ENCODE results near the gene KIF15. TPM values are rescaled to one million over a fixed set of nuclear protein-coding genes. Genes with fewer than 3 reads are reported as not detected.

The KIF15 gene
- total RNA-seq, 1 experiment from 2014 or later, result 25.3 TPM

DNA sequence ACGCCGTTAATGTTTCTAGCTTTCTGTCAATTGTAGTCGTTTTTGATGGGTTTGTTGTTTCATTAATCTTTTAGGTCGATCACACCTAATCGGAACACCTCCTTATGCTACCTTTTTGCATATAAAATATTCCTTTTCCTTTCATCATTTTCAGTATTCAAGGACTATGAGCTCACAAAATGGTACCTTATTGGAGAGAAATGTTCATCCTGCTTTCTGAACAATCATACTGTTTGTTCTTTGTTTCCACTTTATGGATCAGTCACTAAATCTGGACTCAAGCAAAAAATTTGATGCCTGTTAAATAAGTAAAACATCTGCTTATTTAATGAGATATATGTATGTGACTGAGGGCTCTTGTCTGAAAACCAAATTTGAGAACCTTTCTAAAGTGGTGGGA, 1.1 kb downstream of the KIF15 start:
- Mint-ChIP-seq H3K9me3 (ENCODE audit: unreplicated experiment) (peaks cover 20% of the 10 kb centered on the region), H3K27ac (ENCODE audit: unreplicated experiment) (peak overlapping the region; percentile 94), H3K4me1 (ENCODE audit: low read depth, unreplicated experiment) (no peaks in the 10 kb centered on the region), H3K27me3 (ENCODE audit: insufficient read depth, unreplicated experiment) (no peaks in the 10 kb centered on the region), H3K4me3 (ENCODE audit: unreplicated experiment) (peak overlapping the region; percentile 93), H3K36me3 (ENCODE audit: insufficient read depth, unreplicated experiment) (peaks cover 34% of the 10 kb centered on the region)
- BruUV-seq (replicated peaks), result no TSS peak
- no peak for DNase-seq
- TF ChIP-seq, protein P1, sequence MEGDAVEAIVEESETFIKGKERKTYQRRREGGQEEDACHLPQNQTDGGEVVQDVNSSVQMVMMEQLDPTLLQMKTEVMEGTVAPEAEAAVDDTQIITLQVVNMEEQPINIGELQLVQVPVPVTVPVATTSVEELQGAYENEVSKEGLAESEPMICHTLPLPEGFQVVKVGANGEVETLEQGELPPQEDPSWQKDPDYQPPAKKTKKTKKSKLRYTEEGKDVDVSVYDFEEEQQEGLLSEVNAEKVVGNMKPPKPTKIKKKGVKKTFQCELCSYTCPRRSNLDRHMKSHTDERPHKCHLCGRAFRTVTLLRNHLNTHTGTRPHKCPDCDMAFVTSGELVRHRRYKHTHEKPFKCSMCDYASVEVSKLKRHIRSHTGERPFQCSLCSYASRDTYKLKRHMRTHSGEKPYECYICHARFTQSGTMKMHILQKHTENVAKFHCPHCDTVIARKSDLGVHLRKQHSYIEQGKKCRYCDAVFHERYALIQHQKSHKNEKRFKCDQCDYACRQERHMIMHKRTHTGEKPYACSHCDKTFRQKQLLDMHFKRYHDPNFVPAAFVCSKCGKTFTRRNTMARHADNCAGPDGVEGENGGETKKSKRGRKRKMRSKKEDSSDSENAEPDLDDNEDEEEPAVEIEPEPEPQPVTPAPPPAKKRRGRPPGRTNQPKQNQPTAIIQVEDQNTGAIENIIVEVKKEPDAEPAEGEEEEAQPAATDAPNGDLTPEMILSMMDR (IDR thresholded peaks at IDR 0.05; ENCODE audit: insufficient read depth in 1 of 2, low read depth in 1 of 2, low read length in 1 of 2, severe bottlenecking in 1 of 2, unreplicated experiment in 1 of 2), result no peak
- Histone ChIP-seq H3K9me3 (peaks cover 8% of the 10 kb centered on the region), H3K36me3 (ENCODE audit: control insufficient read depth, insufficient read depth, low read length) (peaks cover 3% of the 10 kb centered on the region), H3K27me3 (replicated peaks; ENCODE audit: control insufficient read depth, insufficient read depth, low read length) (no peaks in the 10 kb centered on the region), H3K4me1 (no peaks in the 10 kb centered on the region; the same call in 1 of the 2 replicates), H3K4me3 (ENCODE audit: low read depth, low read length) (peak overlapping the region; percentile 75)
- POLR2A ChIA-PET, result interaction anchor here (1.0 kb wide), 1 partner anchor 16 kb away, joined by 4 read pairs; no protein-coding TSS in a partner anchor
- intact Hi-C loops (cut with micrococcal nuclease; ENCODE audit: unreplicated experiment), result no loop called here
- CTCF ChIA-PET, result no interaction called here

DNA sequence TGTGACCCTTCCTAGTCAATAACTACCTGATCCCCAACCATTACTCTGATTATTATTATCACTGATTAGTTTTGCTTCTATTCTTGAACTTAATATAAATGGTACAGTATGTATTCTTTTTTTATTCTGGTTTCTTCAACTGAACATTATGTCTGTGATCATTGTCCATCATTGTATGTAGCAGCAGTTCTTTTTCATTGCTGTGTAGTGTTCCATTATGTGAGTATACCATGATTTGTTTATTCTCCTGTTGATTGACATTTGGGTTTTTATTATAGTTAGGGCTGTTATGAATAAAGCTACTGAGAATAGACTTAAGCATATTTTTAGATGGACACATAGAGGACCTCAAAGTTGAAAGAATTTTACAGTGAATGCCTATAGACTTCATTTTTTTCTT, 2.7 kb downstream of the KIF15 start:
- ChIA-PET POLR2A (no interaction called here), CTCF (no interaction called here)
- Mint-ChIP-seq H3K9me3 (ENCODE audit: unreplicated experiment) (peaks cover 17% of the 10 kb centered on the region), H3K4me3 (ENCODE audit: unreplicated experiment) (no peak overlapping the region), H3K4me1 (ENCODE audit: low read depth, unreplicated experiment) (no peaks in the 10 kb centered on the region), H3K36me3 (ENCODE audit: insufficient read depth, unreplicated experiment) (peaks cover 34% of the 10 kb centered on the region), H3K27me3 (ENCODE audit: insufficient read depth, unreplicated experiment) (no peaks in the 10 kb centered on the region), H3K27ac (ENCODE audit: unreplicated experiment) (no peak overlapping the region)
- Histone ChIP-seq H3K4me3 (ENCODE audit: low read depth, low read length) (no peak overlapping the region), H3K36me3 (ENCODE audit: control insufficient read depth, insufficient read depth, low read length) (peaks cover 3% of the 10 kb centered on the region; the same call in 1 of the 2 replicates), H3K27me3 (replicated peaks; ENCODE audit: control insufficient read depth, insufficient read depth, low read length) (no peaks in the 10 kb centered on the region), H3K9me3 (peaks cover 7% of the 10 kb centered on the region), H3K4me1 (no peaks in the 10 kb centered on the region; the same call in 1 of the 2 replicates)
- intact Hi-C loops (cut with micrococcal nuclease; ENCODE audit: unreplicated experiment), result no loop called here
- DNase-seq, result no peak
- no TSS peak for BruUV-seq (replicated peaks)
- TF ChIP-seq, protein P1 (IDR thresholded peaks at IDR 0.05; ENCODE audit: insufficient read depth in 1 of 2, low read depth in 1 of 2, low read length in 1 of 2, severe bottlenecking in 1 of 2, unreplicated experiment in 1 of 2), result no peak

GRCh38 chr3:44771424-44772098, 10.0 kb downstream of the KIF15 start:
- peaks cover 28% of the 10 kb centered on the region for H3K9me3 Mint-ChIP-seq (ENCODE audit: unreplicated experiment)
- no peaks in the 10 kb centered on the region for H3K4me1 Mint-ChIP-seq (ENCODE audit: low read depth, unreplicated experiment)
- Histone ChIP-seq H3K4me1 (no peaks in the 10 kb centered on the region), H3K36me3 (ENCODE audit: control insufficient read depth, insufficient read depth, low read length) (peaks cover 2% of the 10 kb centered on the region), H3K4me3 (ENCODE audit: low read depth, low read length) (no peak overlapping the region), H3K27me3 (replicated peaks; ENCODE audit: control insufficient read depth, insufficient read depth, low read length) (no peaks in the 10 kb centered on the region), H3K9me3 (peaks cover 22% of the 10 kb centered on the region; the same call in 1 of the 2 replicates)
- H3K27ac Mint-ChIP-seq (ENCODE audit: unreplicated experiment), result no peak overlapping the region
- H3K27me3 Mint-ChIP-seq (ENCODE audit: insufficient read depth, unreplicated experiment), result no peaks in the 10 kb centered on the region
- CTCF ChIA-PET, result no interaction called here
- no TSS peak for BruUV-seq (replicated peaks)
- no peak overlapping the region for H3K4me3 Mint-ChIP-seq (ENCODE audit: unreplicated experiment)
- TF ChIP-seq, protein P1 (IDR thresholded peaks at IDR 0.05; ENCODE audit: insufficient read depth in 1 of 2, low read depth in 1 of 2, low read length in 1 of 2, severe bottlenecking in 1 of 2, unreplicated experiment in 1 of 2), result no peak
- intact Hi-C loops (cut with micrococcal nuclease; ENCODE audit: unreplicated experiment), result no loop called here
- DNase-seq, result no peak
- peaks cover 48% of the 10 kb centered on the region for H3K36me3 Mint-ChIP-seq (ENCODE audit: insufficient read depth, unreplicated experiment)
- POLR2A ChIA-PET, result no interaction called here
